NB4 (cell line): Measurements from ENCODE around the gene ARHGEF4.

Experiments
- POLR2A ChIP-seq: IDR thresholded peaks from 2 replicates; pipeline ENCODE4 v1.6.1; 2011; ENCODE audit warnings: mild to moderate bottlenecking; ENCODE audit not compliant: insufficient read length; ENCODE audit errors: extremely low read depth
- TF ChIP-seq, protein P1 (sequence below): IDR thresholded peaks from one replicate; pipeline ENCODE4 v1.5.1; 2012; ENCODE audit warnings: low read depth, low read length
- TF ChIP-seq, protein P2 (sequence below): IDR thresholded peaks from 2 replicates; pipeline ENCODE4 v1.6.1; 2011; ENCODE audit warnings: low read depth, low read length

- no peak for TF ChIP-seq POLR2A
- TF ChIP-seq, protein P1, sequence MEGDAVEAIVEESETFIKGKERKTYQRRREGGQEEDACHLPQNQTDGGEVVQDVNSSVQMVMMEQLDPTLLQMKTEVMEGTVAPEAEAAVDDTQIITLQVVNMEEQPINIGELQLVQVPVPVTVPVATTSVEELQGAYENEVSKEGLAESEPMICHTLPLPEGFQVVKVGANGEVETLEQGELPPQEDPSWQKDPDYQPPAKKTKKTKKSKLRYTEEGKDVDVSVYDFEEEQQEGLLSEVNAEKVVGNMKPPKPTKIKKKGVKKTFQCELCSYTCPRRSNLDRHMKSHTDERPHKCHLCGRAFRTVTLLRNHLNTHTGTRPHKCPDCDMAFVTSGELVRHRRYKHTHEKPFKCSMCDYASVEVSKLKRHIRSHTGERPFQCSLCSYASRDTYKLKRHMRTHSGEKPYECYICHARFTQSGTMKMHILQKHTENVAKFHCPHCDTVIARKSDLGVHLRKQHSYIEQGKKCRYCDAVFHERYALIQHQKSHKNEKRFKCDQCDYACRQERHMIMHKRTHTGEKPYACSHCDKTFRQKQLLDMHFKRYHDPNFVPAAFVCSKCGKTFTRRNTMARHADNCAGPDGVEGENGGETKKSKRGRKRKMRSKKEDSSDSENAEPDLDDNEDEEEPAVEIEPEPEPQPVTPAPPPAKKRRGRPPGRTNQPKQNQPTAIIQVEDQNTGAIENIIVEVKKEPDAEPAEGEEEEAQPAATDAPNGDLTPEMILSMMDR: no peak
- TF ChIP-seq, protein P2, sequence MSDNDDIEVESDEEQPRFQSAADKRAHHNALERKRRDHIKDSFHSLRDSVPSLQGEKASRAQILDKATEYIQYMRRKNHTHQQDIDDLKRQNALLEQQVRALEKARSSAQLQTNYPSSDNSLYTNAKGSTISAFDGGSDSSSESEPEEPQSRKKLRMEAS: no peak
These were observed 75.8 kb downstream of the ARHGEF4 start for GRCh38 chr2:130912471-130912870.
